ENCODE data around the gene ALDH1L1. TPM values are rescaled to one million over a fixed set of nuclear protein-coding genes. Genes with fewer than 3 reads are reported as not detected.

ALDH1L1 gene
- total RNA-seq, 1 donor from 2014 or later = not detected

DNA sequence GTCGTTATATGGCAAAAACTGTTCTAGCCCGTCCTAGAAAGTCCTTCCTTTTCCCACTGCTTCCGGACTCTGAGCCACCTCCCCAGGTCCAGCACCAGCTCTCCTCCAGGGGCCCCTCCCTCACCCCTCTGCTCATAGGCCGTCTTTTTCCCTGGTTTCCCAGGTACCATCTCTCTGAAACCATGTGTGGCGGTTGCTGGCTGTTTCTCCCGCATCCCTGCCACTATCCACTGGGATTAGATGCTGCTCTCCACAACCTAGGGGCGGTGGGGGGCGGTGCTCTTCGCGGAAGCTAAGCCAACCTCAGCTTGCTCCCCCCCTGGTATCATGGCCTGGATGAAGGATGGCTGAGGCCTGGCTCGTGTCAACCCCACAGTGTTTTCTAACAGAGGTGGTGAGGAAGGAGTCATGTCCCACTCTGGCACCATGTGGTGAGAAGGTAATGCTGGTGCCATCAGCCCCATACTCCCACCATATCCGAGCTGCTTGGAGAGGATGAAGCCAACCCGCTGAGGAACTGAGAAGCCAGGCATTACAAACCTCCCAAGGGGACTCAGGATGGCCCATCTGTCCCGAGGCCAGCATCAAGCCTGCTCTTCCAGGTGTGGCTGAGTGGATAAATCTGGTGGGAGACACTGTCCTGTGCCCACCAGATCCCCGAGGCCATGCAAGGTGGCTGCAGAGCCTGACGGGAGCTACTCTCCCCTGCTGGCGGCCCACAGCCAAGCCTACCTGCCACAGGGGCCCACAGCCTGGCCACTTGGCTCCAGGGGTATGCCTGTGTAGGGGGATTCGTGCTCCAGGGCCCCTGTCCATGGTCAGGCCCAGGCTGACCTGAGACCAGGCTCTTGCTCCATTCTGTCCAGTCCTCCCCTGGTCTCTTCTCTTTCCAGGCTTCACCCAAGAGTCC lies 68.6 kb downstream of the ALDH1L1 start:
- Mint-ChIP-seq H3K27me3 (ENCODE audit: unreplicated experiment) (peaks cover 4% of the 10 kb centered on the region), H3K27ac (ENCODE audit: unreplicated experiment) (no peak overlapping the region), H3K9me3 (ENCODE audit: unreplicated experiment) (peaks cover 5% of the 10 kb centered on the region), H3K36me3 (ENCODE audit: unreplicated experiment) (no peaks in the 10 kb centered on the region), H3K4me3 (ENCODE audit: unreplicated experiment) (no peak overlapping the region), H3K4me1 (ENCODE audit: low read depth, unreplicated experiment) (peaks cover 2% of the 10 kb centered on the region)
- TF ChIP-seq, protein P1, sequence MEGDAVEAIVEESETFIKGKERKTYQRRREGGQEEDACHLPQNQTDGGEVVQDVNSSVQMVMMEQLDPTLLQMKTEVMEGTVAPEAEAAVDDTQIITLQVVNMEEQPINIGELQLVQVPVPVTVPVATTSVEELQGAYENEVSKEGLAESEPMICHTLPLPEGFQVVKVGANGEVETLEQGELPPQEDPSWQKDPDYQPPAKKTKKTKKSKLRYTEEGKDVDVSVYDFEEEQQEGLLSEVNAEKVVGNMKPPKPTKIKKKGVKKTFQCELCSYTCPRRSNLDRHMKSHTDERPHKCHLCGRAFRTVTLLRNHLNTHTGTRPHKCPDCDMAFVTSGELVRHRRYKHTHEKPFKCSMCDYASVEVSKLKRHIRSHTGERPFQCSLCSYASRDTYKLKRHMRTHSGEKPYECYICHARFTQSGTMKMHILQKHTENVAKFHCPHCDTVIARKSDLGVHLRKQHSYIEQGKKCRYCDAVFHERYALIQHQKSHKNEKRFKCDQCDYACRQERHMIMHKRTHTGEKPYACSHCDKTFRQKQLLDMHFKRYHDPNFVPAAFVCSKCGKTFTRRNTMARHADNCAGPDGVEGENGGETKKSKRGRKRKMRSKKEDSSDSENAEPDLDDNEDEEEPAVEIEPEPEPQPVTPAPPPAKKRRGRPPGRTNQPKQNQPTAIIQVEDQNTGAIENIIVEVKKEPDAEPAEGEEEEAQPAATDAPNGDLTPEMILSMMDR (IDR thresholded peaks at IDR 0.05; ENCODE audit: partially characterized antibody, unreplicated experiment) = no peak
- DNase-seq = no peak

DNA sequence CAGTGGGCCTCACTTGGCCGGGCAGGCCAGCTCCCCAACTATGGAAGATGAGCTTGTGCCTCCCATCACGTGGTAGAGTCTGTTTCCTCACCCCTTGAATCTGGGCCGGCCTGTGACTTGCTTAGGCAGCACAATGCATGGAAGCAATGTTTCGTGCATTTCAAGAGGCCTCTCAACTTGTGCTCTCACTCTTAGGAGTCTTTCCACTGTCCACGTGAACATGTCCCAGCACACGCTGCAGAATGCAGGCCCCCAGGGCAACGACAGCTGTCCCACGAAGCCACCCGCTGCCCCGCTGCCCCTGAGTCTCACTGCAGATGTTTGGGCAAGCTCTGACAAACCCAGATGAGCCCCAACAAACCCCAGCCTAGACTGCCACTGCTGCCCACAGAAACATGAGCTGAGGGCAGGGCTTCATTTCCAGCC lies 69.2 kb downstream of the ALDH1L1 start:
- Mint-ChIP-seq H3K4me1 (ENCODE audit: low read depth, unreplicated experiment) (peaks cover 2% of the 10 kb centered on the region), H3K36me3 (ENCODE audit: unreplicated experiment) (no peaks in the 10 kb centered on the region), H3K27ac (ENCODE audit: unreplicated experiment) (no peak overlapping the region), H3K4me3 (ENCODE audit: unreplicated experiment) (no peak overlapping the region), H3K9me3 (ENCODE audit: unreplicated experiment) (peaks cover 5% of the 10 kb centered on the region), H3K27me3 (ENCODE audit: unreplicated experiment) (peaks cover 4% of the 10 kb centered on the region)
- no peak for DNase-seq
- TF ChIP-seq, protein P1 (IDR thresholded peaks at IDR 0.05; ENCODE audit: partially characterized antibody, unreplicated experiment) = no peak

DNA sequence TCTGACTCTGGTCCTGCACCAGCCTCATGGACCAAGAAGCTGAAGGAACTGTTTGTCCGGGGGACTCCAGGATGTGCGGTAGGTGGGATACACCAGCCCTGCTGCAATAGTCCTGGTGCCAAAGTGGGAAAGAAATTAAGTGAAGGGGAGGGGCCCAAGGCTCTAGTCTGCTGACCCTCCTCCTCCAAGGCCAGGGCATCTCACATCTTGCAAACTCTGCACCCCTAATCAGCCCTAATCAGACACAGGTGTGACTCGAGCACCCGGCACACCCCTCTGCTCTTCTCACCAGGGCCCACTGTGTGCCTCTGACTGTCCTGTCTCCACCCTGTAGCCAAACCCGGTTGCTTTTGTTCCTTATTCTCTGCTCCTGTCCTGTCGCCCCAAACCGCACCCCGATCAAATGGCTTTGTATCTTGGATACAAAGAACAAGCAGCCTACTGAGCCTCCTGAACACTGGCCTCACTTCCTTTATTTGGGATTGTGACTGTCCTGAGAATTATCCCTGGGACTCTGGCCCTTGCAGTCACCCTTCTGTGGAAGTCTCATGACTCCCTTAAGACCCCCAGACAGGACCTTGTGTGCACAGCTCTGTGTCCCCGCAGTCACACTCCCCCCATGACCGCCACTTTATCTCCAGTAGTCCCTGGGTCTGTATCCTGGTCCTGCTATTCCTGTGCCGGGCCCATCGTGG lies 69.8 kb downstream of the ALDH1L1 start:
- Mint-ChIP-seq H3K4me1 (ENCODE audit: low read depth, unreplicated experiment) (peaks cover 2% of the 10 kb centered on the region), H3K9me3 (ENCODE audit: unreplicated experiment) (peaks cover 5% of the 10 kb centered on the region), H3K27me3 (ENCODE audit: unreplicated experiment) (peaks cover 4% of the 10 kb centered on the region), H3K27ac (ENCODE audit: unreplicated experiment) (no peak overlapping the region), H3K36me3 (ENCODE audit: unreplicated experiment) (no peaks in the 10 kb centered on the region), H3K4me3 (ENCODE audit: unreplicated experiment) (no peak overlapping the region)
- TF ChIP-seq, protein P1 (IDR thresholded peaks at IDR 0.05; ENCODE audit: partially characterized antibody, unreplicated experiment) = no peak
- no peak for DNase-seq

DNA sequence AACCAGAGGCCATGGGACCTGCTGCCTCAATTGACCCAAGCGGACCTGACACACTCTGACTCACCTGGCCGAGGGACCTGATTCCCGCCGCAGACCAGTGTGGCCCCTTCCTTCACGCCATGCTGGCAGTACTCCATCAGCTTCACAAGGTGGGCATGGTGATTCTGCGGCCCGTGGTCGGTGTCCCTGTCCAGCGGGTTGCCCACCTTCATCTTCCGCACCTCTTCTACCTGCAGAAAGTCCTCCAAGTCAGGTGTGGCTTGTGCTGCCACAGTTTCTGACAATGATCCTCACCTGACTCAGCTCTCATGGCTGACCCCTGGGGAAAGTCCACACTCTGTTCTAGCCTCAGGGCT lies 70.5 kb downstream of the ALDH1L1 start:
- H3K4me3 Mint-ChIP-seq (ENCODE audit: unreplicated experiment) = no peak overlapping the region
- H3K9me3 Mint-ChIP-seq (ENCODE audit: unreplicated experiment) = peaks cover 5% of the 10 kb centered on the region
- H3K36me3 Mint-ChIP-seq (ENCODE audit: unreplicated experiment) = no peaks in the 10 kb centered on the region
- peaks cover 2% of the 10 kb centered on the region for H3K4me1 Mint-ChIP-seq (ENCODE audit: low read depth, unreplicated experiment)
- H3K27ac Mint-ChIP-seq (ENCODE audit: unreplicated experiment) = no peak overlapping the region
- DNase-seq = no peak
- TF ChIP-seq, protein P1 (IDR thresholded peaks at IDR 0.05; ENCODE audit: partially characterized antibody, unreplicated experiment) = no peak
- peaks cover 6% of the 10 kb centered on the region for H3K27me3 Mint-ChIP-seq (ENCODE audit: unreplicated experiment)
